ENCODE results near the gene CLDN2. TPM values are rescaled to one million over a fixed set of nuclear protein-coding genes. Genes with fewer than 3 reads are reported as not detected.
"Not testable (repeated sequence)": the region's sequence is repeated elsewhere in the genome, so short reads cannot be mapped to it uniquely, and the experiment has no call there.

The CLDN2 gene, protein sequence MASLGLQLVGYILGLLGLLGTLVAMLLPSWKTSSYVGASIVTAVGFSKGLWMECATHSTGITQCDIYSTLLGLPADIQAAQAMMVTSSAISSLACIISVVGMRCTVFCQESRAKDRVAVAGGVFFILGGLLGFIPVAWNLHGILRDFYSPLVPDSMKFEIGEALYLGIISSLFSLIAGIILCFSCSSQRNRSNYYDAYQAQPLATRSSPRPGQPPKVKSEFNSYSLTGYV
- total RNA-seq = 1.9 and 29.6 TPM in 2 replicates

DNA sequence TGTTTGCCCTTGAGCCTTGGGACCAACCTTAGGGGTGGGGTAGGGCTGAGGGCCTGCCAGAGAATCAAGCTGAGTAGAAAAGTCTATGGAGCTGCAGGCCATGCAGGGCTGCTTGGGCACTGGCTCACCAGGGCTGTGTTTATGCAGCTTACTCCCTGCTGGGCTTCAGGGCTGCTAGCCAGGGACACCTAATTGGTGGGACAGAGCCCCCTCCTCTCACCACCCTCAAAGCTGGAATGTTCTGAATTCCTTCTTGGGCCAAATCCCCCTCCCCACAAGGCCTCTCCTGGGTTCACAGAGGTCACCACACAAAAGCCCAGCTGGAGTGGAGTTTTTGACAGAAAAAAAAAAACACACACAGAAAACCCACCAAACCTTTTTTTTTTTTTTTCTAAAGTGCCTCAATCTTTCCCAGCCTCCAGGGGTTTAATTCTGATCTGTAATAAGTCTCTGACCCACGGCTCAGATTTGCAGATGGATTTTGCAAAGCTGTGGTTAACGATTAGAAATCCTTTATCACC lies at the start of gene CLDN2:
CLDN2 (plus strand) TSS at position 471 of the 521 bp plus-strand sequence. CDS start 7,827 bp downstream, outside the sequence.
- DNase-seq (ENCODE audit: low read depth) = no peak

DNA sequence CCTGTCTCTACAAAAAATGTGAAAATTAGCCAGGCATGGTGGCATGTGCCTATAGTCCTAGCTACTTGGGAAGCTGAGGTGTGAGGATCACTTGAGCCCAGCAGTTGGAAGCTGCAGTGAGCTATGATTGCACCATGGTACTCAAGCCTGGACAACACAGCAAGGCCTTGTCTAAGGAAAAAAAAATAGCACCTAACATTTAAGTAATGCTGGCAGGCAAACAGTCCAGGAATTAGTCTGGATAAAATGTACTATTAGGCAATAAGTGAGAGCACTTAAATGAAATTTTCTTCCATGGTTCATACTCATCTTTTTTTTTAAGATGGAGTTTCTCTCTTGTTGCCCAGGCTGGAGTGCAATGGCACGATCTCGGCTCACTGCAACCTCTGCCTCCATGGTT lies 47.4 kb upstream of the CLDN2 start:
- DNase-seq (ENCODE audit: low read depth) = not testable (repeated sequence)

DNA sequence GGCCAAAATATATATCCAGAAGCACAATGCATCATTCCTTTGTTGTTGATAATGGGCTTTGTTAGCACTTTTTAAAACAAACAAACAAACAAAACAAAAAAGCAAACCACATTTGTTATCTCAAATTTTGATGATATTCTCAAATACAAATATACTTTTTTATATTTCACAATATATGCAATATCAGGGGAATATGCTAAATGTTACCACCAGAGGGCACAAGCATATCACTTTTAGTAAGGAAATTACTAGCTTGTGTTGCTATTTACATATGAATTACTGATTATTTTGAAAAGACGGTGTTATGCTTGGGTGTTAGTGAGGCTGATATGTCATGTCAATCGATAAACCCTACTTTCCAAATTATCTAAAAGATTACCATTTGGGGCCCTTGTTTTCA lies 46.1 kb upstream of the CLDN2 start:
- peak; percentile 33 for DNase-seq (ENCODE audit: low read depth)

DNA sequence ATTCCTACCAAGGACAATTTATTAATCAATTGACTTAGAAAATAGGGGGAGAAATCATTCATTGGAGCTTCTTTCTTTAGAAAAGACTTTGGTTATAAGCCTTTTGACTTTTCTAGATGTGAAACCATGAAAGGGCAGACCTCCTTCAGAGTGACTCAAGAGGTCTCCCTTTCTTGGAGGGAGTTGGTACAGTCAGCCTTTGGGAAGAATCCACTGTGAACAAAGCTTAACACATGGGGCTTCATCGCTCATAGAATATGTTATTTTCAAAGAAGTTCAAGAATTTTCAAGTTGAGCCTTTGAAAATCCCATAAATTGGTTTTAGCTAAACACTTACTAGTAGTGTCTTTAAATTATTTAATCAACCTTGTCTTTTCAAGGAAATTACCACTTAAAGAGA lies 45.1 kb upstream of the CLDN2 start:
- no peak for DNase-seq (ENCODE audit: low read depth)

DNA sequence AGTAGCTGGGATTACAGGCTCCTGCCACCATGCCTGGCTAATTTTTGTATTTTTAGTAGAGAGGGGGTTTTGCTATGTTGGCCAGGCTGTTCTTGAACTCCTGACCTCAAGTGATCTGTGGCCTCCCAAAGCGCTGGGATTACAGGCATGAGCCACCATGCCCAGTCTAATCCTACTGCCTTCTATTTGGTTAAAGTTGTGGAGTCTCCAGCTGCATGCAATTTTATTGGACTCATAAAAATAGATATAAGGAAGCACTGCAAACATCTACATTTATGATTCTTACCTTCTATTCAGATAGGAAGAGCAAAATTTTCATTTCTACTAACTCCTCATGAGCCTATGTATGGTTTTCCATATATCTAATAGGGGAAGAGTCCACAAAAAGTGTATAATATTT lies 30.7 kb upstream of the CLDN2 start:
- DNase-seq (ENCODE audit: low read depth) = no peak

DNA sequence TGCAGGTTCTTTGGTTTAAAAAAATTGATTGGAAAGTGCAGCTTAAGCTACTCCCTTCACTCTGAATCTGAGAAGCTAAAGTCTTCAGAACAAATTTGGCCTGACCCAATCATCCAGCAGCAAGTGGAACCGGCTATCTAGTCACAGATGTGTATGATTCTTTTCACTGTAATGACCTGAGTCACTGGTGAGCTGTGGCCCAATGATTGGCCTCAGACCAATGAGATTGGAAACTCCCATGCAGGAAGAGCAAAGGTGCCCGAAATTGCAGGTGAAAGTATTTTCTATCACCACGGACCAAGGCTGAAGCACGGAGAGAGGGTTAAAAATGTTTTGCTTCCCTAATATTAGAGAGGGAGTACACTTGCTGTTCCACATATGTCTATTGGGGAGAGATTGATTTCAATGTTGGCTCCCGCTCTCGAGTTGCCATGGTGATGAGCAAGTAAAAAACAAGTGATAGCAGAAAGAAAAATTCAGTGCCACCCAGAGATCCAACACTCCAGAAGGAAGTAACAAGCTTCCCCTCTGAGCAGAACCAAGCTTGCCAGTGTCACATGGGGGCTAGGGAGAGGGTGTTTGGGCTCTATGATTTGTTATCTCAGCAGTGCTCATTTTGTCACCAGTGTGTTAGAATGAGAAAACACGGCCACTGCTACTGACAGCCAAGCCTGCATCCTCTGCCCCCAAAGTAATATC lies 28.3 kb upstream of the CLDN2 start:
- no peak for DNase-seq (ENCODE audit: low read depth)

DNA sequence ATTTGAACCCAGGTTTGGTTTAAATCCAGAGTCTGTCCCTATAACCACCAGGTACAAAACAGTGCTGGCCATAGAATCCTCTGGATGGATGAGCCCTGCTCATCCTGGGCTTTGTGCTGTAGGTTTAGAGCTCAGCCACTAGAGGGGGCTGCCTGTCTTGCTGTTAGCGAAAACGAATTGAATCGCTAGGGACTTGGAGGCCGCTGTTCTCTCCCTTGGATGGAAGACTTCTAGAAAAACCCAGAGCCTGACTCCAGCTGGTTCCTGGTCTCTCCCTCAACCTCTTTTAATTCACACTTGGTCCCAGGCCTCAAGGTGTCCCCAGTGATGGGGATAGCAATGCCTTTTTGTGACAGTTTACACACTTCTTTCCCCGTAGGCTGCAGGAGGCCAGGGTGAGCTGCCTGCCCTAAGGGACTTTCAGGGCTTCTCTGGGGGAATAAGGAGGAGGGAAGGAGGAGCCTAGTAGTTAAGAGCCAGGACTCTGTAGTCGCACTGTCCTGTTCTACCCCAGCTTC lies 25.8 kb upstream of the CLDN2 start:
- peak; percentile 65 for DNase-seq (ENCODE audit: low read depth)

DNA sequence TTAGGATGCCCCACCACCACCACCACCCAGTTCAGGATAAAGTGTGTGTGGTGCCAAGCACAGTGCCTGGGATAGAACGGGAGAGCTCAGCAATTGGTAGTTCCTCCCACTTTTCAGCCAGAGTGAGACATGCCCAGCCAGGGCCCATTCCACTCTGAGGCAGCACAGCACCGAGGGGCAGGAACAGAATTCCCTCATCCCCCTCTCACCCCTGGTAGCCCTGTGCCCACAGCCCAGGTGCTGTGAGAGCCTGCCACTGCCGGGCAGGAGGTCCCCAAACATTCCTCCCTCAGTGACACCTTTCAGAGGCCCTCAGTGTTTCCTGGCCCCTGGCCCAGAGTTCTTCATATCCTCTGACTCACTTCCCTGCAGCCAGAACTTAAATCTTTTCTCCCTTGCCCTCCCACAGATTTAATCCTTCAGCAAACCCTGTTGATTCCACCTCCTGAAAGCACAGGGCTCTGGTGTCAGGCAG lies 25.2 kb upstream of the CLDN2 start:
- peak; percentile 89 for DNase-seq (ENCODE audit: low read depth)

DNA sequence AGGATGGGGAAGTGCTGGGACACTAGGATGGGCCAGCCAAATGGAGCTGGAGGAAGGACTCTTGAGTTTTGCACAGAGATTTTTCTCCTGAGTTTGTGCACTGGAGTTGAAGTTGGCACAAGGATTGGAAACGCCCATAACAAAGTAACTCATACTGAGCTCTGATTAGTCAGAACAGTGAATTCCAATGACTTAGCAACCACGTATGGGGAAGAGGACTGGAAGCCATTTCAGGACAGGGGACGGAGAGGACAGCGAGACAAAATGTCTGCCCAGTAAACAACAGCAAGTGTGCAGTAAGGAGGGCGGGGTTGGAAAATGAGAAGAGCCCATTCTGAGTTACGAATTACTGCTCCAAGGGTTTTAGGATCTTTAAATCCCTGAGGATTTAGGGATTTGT lies 22.9 kb upstream of the CLDN2 start:
- no peak for DNase-seq (ENCODE audit: low read depth)

DNA sequence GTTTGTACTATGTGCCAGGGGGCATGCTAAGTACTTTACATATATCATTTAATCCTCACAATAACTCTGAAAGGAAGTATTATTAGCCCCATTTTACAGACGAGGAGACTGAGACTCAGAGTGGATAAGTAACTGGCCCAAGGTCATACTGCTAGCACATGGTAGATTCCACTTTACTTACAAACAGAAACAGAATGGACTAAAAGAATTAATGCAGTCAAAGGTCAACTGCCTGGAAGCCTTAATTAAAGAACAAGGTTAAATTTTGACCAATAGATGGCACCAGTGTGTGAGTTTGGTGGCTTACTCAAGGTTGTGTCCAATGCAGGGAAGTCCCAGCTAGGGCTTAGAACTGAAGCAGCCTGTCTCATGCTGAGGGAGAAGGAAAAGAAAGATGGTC lies 21.7 kb upstream of the CLDN2 start:
- peak; percentile 84 for DNase-seq (ENCODE audit: low read depth)

DNA sequence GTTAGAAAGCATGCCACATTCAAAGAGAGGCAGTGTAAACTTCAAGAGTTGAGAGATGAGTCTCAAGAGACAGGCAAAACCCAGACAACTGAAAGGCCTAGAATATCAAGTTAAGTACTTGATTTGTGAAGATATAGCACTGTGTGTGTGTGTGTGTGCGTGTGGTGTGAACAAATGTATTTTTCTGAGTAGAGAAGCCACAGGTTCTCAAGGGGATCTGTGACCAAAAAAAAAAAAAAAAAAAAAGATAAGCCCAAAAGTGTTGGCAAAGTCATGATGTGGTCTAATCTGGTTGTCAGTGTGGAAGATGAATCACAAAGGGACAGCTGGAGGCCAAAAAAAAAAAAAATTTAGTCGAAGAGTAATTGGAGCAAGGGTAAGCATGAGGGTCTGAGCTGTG lies 20.9 kb upstream of the CLDN2 start:
- no peak for DNase-seq (ENCODE audit: low read depth)

DNA sequence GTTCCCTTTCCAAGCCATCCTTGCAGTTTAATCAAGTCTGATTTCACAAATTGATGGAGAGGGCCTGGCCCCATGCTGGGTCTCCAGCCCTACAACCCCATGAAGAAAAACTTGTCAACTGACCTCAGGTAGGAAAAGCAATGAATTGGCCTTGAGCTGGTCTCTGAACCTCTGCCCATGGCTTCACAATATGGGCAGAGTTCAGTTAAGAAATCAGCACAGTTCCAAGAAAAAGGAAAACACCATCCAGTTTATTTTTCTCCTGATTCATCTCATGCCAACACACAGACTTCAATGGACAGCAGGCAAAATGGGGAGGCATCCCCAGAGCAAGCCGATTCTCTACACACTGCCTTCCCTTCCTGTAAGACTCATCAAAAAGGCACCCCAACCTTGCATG lies 20.4 kb upstream of the CLDN2 start:
- no peak for DNase-seq (ENCODE audit: low read depth)

DNA sequence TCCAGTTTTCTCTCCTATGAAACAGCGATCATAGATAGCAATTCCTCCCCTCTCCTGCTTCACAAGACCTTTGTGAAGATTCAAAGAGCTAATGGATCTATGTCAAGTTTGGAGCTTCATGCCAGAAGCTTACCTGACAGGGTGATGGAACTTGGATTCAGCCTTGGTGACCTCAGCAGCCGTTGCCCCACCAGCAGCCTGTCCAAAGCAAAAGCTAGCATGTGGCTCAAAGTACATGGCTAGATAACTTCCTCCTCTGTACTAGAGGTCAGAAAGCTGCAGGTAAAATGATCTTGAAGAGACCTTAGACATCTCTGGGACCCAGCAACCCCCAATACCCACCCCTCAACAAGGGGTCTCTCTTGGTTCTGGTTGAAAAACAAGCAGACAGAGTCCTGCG lies 18.9 kb upstream of the CLDN2 start:
- no peak for DNase-seq (ENCODE audit: low read depth)

DNA sequence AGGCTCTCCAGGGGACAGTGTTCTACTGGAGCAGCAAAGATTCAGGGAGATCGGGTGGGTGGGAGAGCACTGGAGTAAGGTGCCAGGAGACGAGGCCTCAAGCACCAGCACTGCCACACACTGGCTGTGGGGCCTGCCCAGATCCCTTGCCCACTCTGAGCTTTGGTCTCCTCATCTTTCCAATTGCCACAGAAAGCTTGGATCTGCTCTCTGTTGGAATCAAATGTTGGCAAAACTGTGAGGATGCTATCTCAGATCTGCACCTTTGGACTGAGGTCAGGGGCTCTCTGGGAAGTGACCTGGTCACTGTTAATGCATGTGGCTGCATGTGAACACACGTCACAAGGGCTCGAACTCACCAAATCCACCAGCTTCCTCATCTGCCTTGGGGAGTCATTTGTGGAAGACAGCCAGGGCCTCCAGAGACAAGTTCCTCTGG lies 18.4 kb upstream of the CLDN2 start:
- DNase-seq (ENCODE audit: low read depth) = no peak

DNA sequence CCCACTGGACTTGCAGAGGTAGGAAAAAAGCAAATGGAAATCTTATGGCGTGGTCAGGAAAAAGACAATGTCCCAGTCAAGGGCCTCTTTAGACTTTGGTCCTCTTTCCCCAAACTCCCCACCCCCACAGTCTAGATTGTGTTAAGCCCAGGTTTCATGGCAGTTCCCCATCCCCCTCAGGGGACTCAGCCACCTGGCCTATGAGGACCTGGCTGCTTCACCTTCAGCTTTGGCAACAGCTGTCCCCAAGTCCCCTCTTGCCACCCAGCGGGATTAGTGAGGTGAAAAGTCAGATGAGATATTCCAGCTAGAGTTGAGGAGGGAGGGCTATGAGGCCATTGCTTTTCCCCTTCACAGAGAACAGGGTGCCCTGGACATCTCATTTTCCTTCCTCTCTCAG lies 17.5 kb upstream of the CLDN2 start:
- no peak for DNase-seq (ENCODE audit: low read depth)

DNA sequence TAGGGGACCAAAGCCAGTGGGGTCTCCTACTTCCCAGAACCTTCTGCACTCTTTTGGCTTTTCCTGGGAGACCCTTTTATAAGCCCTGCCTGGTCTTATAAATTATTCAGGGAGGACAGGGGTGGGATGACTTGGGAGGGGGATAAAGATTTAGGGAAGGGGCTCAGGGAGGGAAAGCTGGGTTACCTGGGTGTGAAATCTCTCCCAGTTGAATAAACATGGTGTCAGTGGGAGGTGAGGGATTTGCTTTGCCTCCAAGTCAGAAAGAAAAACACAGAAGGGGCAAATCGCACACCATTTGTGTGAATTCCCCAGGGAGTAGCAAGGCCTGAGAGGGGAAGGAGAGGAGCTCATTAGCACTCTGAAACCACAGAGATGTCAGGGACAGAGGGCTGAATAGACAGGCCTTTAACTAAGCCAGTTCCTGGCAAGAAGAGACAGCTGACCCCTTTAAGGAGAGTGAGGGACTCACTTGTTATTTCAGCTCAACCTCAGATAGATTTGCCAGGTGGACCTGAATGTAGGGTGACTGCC lies 16.8 kb upstream of the CLDN2 start, which contains the start of gene RIPPLY1:
RIPPLY1 (minus strand) TSS at position 51 of the 534 bp plus-strand sequence. CDS start 54 bp downstream, outside the sequence.
- no peak for DNase-seq (ENCODE audit: low read depth)

DNA sequence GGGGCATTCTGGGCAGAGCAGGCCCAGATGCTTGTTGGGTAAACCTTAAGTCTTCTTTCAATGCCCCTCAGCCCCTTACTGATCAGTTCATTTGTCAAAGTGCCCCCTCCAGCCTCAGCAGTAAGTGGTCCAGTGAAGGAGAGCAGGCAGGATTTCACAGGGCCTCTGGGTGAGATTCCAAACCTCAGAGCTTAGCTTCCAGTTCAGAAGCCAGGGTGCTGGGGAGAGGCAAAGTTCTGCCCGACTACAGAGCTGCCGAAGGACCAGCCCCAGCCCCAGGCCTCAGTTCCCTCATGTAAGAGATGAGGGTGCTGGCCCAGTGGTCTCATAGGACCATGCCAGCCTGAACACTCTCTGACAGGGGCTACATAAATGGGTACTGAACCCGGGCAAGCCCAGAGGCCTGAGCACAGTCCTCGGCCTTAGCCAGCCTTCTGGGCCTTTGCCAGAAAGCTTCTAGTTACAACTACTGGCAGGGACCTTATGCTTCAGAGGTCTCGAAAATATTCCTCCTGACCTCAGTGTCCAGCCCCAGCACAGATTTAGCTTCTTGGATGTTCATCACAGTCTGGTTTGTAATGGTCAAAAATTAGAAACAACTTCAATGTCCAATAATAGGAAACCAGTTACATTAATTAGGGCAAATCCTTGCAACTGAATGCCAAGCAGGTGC lies 16.2 kb upstream of the CLDN2 start:
- no peak for DNase-seq (ENCODE audit: low read depth)

DNA sequence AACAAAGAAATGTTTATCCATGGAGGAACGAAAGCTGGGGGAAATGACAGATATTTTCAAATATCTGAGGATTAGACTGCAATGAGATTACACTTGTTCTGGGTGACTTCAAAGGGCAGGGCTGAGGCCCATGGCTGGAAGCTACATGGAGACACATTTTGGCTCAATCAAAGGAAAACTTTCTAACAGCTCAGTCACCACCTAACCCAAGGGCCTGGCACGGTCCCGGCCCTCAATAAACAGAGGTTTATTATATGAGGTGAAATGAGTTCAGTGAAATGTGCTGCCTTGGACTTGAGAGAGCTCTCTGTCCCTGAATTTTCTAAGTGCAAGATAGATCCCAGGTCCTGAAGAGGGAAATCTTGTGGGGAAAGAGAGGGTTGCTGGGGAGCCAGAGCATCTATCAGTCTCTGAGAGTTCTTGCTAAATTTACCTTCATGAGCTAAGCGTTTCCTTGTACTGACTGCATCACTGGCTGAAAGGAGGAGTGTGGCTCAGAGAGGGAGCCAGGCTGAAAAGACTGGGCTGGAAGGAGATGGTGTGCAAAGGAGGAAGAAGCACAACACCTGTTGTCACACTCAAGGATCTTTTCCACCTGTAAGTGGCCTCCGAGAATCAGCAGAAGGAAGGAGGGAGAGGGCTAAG lies 15.0 kb upstream of the CLDN2 start:
- DNase-seq (ENCODE audit: low read depth) = no peak

DNA sequence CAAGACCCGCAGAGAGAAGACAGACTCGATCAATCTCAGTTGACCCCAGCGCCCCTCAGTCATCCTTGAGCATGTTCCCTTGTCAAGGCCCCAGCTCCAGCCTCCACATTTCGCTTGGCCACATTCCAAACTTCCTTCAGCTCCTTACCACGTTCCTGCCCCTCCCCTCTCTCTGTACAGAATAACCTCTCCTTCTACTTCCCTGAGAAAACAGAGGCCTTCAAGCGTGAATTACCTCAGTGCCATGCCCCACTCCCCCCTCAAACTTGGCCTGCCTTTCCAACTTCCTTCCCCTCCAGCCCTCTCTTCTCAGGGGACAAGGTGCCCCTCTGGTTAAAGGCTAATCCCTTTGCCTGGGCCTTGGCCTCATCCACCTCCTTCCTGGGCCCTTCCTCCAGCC lies 13.8 kb upstream of the CLDN2 start:
- peak; percentile 93 for DNase-seq (ENCODE audit: low read depth)

DNA sequence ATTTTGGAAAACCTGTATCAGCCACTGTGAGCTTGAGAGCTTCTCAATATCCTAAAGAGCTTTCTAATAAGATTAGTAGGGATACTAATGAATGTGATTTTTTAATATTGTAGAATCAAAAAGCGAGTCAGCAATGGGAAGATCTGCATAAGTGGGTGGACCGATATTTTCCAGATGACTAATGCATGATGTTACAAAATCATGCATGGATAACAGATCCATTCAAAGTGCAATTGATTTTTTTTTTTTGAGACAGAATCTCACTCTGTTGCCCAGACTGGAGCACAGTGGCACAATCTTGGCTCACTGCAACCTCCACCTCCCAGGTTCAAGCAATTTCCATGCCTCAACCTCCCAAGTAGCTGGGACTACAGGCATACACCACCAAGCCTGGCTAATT lies 7.3 kb upstream of the CLDN2 start:
- DNase-seq (ENCODE audit: low read depth) = peak; percentile 64

DNA sequence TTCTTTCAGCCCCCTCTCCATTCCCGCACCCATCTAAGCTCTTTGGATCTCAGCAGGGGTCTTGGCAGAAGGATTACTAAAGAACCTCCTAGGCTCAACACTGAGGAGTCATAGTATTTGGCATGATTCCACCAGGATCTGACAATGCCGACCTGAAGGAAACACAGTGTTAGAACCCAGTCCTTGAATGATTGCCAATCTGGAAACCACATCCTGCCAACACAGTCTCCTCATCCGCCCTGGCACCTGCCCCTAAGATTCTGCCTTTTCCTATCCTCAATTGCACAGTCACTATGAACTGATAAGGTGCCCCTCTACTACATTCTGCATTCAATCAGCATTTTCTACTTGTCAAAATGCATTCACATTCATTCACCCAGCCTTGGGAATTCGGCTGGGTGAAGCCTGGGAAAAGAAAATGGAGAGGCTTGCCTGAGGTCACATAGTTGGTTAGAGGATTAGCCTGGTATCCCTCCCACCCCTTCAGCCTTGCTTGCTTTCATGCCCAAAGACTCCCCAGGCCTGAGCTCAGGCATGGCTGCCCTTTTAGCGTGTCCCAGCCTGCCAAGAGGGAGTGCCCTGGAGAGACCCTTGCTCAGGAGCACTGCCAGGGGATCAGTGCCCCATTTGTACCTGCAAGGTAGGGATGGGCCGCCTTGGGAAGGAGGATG lies 2.2 kb upstream of the CLDN2 start:
- peak; percentile 95 for DNase-seq (ENCODE audit: low read depth)
